ENCODE data around the gene CCDC77.

The CCDC77 gene

DNA sequence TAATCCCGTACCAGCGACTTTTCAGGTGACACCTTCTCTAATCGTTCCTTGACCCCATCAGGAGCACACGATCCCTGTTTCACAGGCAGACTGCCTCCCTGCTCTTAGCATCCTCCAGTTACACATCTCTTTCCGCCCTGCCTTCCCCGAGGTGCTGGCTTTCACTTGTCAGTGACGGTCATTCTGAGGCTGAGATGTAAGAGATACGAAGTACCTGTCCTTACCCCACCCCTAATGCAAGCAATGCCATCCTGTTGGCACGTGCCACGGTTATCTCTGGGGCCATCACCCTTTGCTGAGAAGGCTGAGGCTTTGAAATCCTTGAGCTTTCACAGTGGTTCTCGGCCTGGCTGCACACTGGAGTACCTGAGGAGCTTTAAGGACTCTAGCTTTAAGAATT, 82.7 kb downstream of the CCDC77 start:
- no peak for DNase-seq

DNA sequence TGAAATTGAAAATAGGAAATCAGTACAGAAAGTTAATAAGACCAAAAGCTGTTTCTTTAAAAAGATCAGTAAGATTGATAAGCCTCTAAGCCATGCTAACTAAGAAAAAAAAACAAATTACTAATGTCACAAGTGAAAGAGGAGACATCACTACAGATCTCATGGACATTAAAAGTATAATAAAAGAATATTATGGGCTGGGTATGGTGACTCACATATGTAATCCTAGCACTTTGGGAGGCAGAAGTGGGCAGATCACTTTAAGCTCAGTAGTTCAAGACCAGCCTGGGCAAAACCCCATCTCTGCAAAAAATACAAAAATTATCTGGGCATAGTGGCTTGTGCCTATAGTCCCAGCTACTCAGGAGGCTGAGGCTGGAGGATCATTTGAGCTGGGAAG, 88.8 kb downstream of the CCDC77 start:
- no peak for DNase-seq
